ENCODE results near the gene IL3. TPM values are rescaled to one million over a fixed set of nuclear protein-coding genes. Genes with fewer than 3 reads are reported as not detected.

Gene IL3
- total and polyA plus RNA-seq, 2 experiments from 2014 or later = 0.37 TPM; not detected in 1

DNA sequence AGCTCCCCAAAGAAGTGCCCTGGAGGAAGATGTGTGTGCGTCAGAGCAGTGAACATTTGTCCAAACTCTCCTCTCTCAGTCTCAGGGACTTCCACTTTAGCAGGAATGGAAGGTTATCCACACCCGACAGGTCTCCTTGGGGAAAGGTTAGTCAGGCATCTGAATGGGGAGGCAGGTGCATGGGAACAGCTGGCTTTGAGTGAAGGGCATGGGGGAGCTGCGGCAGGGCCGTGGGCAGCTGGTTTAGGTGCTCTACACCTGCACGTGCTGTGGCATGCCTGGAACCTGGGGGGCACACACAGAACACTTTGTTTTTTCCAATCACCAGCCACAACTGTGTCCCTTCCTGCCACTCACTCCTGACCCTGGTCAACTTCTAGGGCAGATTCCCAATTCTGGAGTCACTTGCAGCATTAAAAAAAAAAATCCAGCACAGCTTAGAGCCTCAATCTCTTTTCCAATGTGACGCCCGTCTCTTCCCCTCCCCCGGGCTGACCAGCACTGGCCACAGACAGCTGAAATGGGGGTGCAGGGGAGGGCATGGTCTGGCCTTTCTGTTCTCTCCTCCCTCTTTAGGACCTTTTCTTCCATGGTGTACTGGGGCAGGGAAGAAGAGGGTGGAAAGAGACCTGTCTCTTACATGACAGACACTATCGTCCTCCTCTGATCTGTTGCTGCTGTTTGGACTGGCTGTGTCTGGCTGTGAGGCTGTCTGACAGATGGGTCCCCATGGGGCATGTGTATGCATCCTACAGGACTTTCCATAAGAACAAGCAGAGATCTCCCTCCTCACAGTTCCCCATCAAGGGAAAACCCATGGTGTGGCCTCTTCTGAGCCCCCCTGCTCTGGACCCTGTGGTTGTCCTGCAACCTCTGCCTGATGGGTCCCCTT lies 9.5 kb upstream of the IL3 start:
- no peak for DNase-seq (ENCODE audit: low spot score)

DNA sequence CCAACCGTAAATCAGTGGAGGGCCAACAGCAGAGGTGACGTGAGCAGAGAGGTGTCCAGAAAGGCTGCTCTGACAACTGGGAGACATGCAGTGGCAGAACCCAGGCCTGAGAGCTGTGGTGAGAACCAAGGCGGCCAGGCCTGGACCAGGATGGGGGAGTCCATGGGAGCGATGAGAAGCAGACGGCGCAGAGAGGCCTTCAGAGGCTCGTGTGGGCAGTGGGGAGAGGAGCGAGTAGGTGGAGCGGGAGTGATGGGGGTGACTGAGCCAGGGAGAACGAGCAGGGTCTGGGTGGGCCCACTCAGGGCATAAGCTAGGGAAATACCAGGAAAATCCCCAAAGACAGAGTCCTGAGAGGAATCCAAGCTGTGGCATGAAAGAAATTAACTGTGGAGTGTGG lies 7.9 kb upstream of the IL3 start:
- no peak for DNase-seq (ENCODE audit: low spot score)
- no peak overlapping the region for H3K4me3 ChIP-seq
- no peak overlapping the region for H3K4me2 ChIP-seq
- H3K36me3 ChIP-seq (replicated peaks; ENCODE audit: insufficient read depth, low read depth) = no peaks in the 10 kb centered on the region
- no peaks in the 10 kb centered on the region for H3K79me2 ChIP-seq
- no peaks in the 10 kb centered on the region for H3K4me1 ChIP-seq (ENCODE audit: insufficient read depth)
- H3K9me2 ChIP-seq (replicated peaks; ENCODE audit: insufficient read depth) = no peaks in the 10 kb centered on the region
- H3K9me3 ChIP-seq (ENCODE audit: low read depth) = no peaks in the 10 kb centered on the region
- no peak overlapping the region for H3K27ac ChIP-seq
- H3K27me3 ChIP-seq = no peaks in the 10 kb centered on the region
- no peak overlapping the region for H2AFZ ChIP-seq
- no peaks in the 10 kb centered on the region for H4K20me1 ChIP-seq (ENCODE audit: insufficient read depth, poor library complexity, severe bottlenecking)
- TF ChIP-seq EZH2 (IDR thresholded peaks at IDR 0.05; ENCODE audit: borderline replicate concordance) = no peak
- TF ChIP-seq, protein P1, sequence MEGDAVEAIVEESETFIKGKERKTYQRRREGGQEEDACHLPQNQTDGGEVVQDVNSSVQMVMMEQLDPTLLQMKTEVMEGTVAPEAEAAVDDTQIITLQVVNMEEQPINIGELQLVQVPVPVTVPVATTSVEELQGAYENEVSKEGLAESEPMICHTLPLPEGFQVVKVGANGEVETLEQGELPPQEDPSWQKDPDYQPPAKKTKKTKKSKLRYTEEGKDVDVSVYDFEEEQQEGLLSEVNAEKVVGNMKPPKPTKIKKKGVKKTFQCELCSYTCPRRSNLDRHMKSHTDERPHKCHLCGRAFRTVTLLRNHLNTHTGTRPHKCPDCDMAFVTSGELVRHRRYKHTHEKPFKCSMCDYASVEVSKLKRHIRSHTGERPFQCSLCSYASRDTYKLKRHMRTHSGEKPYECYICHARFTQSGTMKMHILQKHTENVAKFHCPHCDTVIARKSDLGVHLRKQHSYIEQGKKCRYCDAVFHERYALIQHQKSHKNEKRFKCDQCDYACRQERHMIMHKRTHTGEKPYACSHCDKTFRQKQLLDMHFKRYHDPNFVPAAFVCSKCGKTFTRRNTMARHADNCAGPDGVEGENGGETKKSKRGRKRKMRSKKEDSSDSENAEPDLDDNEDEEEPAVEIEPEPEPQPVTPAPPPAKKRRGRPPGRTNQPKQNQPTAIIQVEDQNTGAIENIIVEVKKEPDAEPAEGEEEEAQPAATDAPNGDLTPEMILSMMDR (IDR thresholded peaks at IDR 0.05; ENCODE audit: poor library complexity) = no peak
- no peak for TF ChIP-seq EZH2phosphoT487 (IDR thresholded peaks at IDR 0.05; ENCODE audit: low read depth, severe bottlenecking, unreplicated experiment)
- WGBS (ENCODE audit: low lambda C conversion rate, missing lambda C conversion rate) = 83% methylated on average over 10 of the region's 10 CpGs

More for the DNA sequence above, 9.5 kb upstream of the IL3 start:
- 82% methylated on average over 9 of the region's 9 CpGs for WGBS (ENCODE audit: low lambda C conversion rate, missing lambda C conversion rate)
- no peaks in the 10 kb centered on the region for H4K20me1 ChIP-seq (ENCODE audit: insufficient read depth, poor library complexity, severe bottlenecking)
- no peak overlapping the region for H3K4me3 ChIP-seq
- no peaks in the 10 kb centered on the region for H3K79me2 ChIP-seq
- TF ChIP-seq, protein P1 (IDR thresholded peaks at IDR 0.05; ENCODE audit: poor library complexity) = no peak
- no peak for TF ChIP-seq EZH2phosphoT487 (IDR thresholded peaks at IDR 0.05; ENCODE audit: low read depth, severe bottlenecking, unreplicated experiment)
- no peak for TF ChIP-seq EZH2 (IDR thresholded peaks at IDR 0.05; ENCODE audit: borderline replicate concordance)
- H3K27me3 ChIP-seq = no peaks in the 10 kb centered on the region
- H3K27ac ChIP-seq = no peak overlapping the region
- H3K9me2 ChIP-seq (replicated peaks; ENCODE audit: insufficient read depth) = no peaks in the 10 kb centered on the region
- no peaks in the 10 kb centered on the region for H3K36me3 ChIP-seq (replicated peaks; ENCODE audit: insufficient read depth, low read depth)
- no peaks in the 10 kb centered on the region for H3K4me1 ChIP-seq (ENCODE audit: insufficient read depth)
- no peak overlapping the region for H3K4me2 ChIP-seq
- no peaks in the 10 kb centered on the region for H3K9me3 ChIP-seq (ENCODE audit: low read depth)
- H2AFZ ChIP-seq = no peak overlapping the region

DNA sequence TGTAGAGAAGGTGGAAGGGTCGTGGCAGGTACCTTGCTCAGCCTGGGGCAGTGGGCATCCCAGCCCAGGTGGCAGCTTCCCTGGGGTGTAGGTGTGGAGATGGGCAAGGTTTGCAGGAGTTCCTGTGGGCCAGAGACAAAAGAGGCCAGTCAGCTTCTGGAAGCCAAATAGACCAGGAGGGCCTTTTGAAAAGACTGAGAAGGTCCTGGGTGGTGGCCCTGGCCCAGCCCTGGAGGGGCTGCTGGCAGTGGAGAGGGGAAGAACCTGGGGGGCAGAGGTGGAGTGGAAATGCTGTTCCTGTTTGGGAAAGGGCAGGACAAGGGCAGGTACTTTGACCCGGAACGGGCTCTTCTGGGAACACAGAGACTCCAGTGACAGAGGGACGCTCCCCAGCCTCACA lies 7.0 kb upstream of the IL3 start:
- no peak overlapping the region for H3K27ac ChIP-seq
- H3K4me2 ChIP-seq = no peak overlapping the region
- H2AFZ ChIP-seq = no peak overlapping the region
- H3K27me3 ChIP-seq = no peaks in the 10 kb centered on the region
- H4K20me1 ChIP-seq (ENCODE audit: insufficient read depth, poor library complexity, severe bottlenecking) = no peaks in the 10 kb centered on the region
- H3K4me3 ChIP-seq = no peak overlapping the region
- H3K79me2 ChIP-seq = no peaks in the 10 kb centered on the region
- no peak for DNase-seq (ENCODE audit: low spot score)
- 92% methylated on average over 4 of the region's 4 CpGs for WGBS (ENCODE audit: low lambda C conversion rate, missing lambda C conversion rate)
- no peaks in the 10 kb centered on the region for H3K9me3 ChIP-seq (ENCODE audit: low read depth)
- TF ChIP-seq, protein P1 (IDR thresholded peaks at IDR 0.05; ENCODE audit: poor library complexity) = no peak
- TF ChIP-seq EZH2 (IDR thresholded peaks at IDR 0.05; ENCODE audit: borderline replicate concordance) (no peak), EZH2phosphoT487 (IDR thresholded peaks at IDR 0.05; ENCODE audit: low read depth, severe bottlenecking, unreplicated experiment) (no peak)
- H3K4me1 ChIP-seq (ENCODE audit: insufficient read depth) = no peaks in the 10 kb centered on the region
- no peaks in the 10 kb centered on the region for H3K9me2 ChIP-seq (replicated peaks; ENCODE audit: insufficient read depth)
- no peaks in the 10 kb centered on the region for H3K36me3 ChIP-seq (replicated peaks; ENCODE audit: insufficient read depth, low read depth)

Measured in hepatocyte (in vitro differentiated cells).